Myometrial cell (primary cell): Measurements from ENCODE around the gene PNMA6A. TPM values are rescaled to one million over a fixed set of nuclear protein-coding genes. Genes with fewer than 3 reads are reported as not detected.

ENCODE experiments used
- total RNA-seq: library from RNA; depleted of rRNA; stranded (reverse); fragments of >200 nt; gene quantifications from 2 replicates; pipeline ENCODE4 v1.2.3, GENCODE V29; 2015

Gene PNMA6A
- total RNA-seq: 2.3 TPM in 2 replicates

GRCh38 chrX:153071909-153072583 is at the start of gene PNMA6A:
Gene PNMA6A, plus strand, starts transcription at chrX:153072454. Its CDS starts 609 bp downstream, at chrX:153073063.

GRCh38 chrX:153055871-153056749 is 16.1 kb upstream of the PNMA6A start, which contains the start of gene PNMA3:
Gene PNMA3, plus strand, starts transcription at chrX:153056470. Its CDS starts 586 bp downstream, at chrX:153057056.

Other genes with a start within 250 kb of the PNMA6A start
- 60.0 and 68.2 TPM in 2 replicates for gene CETN2, start 241.7 kb upstream of the PNMA6A start, total RNA-seq
- 58.7 and 72.1 TPM in 2 replicates for gene NSDHL, start 241.4 kb upstream of the PNMA6A start, total RNA-seq
- 2.5 and 3.2 TPM in 2 replicates for gene ZNF185, start 174.4 kb upstream of the PNMA6A start, total RNA-seq
- gene PNMA5, start 78.3 kb upstream of the PNMA6A start, total RNA-seq: not detected in 2 replicates
- not detected in 2 replicates for gene PNMA3, start 16.0 kb upstream of the PNMA6A start, total RNA-seq
- not detected in 2 replicates for gene MAGEA1, start 106.8 kb downstream of the PNMA6A start, total RNA-seq
- gene PNMA6F, start 249.3 kb downstream of the PNMA6A start, total RNA-seq: not detected in 2 replicates